Embryonic facial prominence (tissue), 1 donor: ENCODE measurements around the gene RAB6B.

Experiments
- DNase-seq: peaks from one replicate; pipeline ENCODE4 v3.0.0-alpha.2; 2016; ENCODE audit errors: extremely low spot score

RAB6B gene

DNA sequence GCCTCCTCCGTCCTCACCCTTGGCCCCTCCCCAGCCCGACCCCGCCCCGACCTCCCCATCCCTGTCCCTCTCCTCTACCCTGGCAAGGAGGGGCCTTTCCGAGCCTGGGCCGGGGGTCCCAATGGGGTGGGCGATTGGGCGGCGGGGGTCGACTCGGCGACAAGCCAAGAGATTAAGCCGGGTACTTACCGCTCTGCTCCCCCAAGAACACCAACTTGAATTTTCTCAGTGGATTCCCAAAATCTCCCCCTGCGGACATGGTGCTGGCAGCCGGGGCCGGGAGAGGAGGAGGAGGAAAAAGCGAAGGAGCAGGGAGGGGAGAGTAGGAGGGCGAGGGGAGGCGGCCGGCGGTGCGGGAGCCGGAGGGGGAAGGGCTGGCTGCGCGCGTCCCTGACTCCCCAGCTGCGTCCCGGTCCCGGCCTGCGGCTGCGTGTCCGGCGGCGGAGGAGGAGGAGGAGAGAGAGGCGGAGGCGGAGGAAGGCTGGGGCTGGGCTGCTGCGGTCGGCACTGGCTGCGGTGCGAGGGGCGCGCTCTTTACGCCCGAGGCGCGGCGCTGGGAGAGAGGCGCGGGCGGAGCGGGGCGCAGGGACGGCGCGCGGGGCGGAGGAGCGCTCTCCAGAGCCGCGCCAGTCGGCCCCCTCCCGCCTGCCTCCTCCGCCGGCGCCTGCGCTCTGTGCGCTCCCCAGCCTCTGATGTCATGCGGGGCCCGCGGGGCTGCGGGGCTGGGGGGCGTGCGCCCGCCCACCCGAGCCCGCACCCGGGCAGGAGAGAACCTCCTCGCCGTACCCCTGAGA, at the start of gene RAB6B:
TSS of gene RAB6B (minus strand) at position 675 of the 794 bp plus-strand sequence. CDS start at position 259, 416 bp downstream.
- DNase-seq, result peak; percentile 27

DNA sequence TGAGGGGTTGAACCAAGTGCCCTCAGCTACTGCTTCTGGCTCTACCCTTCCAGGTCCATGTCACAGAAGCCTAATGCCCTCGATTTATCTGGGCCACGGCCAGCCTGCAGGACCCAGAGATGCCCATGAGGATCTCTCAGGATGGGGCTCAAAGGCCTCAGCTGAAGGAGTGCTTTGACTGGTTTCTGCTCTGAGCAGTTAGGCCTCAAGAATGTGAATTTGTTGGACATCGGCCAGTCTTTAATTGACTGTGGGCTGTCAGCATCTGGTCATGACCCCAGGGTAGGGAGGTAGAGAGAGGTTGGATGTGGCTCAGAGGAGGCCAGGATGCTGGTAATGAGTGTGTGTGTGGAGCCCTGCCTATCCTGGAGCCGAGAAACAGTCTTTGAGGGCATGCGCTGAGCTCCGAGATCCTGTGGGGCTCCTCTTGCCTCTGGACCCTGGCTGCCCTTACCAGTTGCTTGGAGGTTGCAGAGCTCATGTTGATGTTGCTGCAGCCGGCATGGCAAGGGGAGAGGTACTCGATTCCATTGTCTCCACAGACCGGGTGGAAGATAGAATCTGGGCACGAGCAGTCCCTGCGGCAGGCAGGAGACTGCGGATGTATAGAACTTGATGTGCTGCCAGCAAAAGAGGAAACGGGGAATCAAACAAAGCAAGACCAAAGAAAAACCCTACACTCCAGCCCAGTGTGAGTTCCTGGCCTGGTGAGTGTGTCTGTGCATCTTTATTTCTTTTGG, 49.1 kb upstream of the RAB6B start:
- DNase-seq, result no peak

DNA sequence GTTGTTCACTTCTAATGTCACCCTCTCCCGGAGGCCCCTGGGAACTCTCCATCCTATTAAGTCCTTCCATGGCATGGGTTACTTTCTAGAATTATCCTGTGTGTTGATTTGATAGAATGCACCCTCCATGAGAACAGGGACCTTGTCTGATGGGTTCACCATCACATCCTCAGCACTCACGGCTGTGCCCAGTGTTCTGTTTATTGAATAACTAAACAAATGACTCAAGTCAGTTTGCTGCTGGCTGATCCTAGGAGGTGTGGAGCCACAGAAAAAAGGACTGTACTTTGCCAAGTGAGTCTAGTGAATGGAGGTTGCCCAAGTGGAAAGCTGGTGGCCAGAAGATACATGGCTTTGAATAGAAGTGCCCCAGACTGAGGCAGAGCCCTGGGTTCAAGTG, 48.5 kb upstream of the RAB6B start:
- no peak for DNase-seq

DNA sequence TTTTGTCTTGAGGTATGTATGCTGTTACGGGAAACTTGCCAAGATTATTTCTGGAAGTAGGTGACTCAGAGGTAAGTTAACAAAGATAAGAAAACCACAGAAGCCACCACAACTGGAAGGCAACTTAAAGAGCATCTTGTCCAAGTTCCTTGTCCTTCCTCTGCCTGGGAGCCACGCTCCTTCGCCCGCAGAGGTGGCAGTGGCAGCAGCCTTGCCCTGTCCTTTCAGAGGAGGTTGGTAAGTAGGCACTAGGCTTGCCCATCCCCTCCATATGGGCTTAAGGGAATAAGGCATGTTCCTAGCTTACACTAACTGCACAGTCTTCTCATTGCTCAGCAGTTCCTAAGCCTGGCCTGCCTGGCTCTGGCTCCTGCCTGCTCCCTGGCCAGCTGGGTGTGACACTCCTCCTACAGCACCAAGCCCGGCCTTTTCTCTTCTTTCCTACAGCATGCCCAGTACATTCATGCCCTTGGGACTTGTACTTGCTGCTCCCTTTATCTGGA, 48.0 kb upstream of the RAB6B start:
- DNase-seq, result no peak

DNA sequence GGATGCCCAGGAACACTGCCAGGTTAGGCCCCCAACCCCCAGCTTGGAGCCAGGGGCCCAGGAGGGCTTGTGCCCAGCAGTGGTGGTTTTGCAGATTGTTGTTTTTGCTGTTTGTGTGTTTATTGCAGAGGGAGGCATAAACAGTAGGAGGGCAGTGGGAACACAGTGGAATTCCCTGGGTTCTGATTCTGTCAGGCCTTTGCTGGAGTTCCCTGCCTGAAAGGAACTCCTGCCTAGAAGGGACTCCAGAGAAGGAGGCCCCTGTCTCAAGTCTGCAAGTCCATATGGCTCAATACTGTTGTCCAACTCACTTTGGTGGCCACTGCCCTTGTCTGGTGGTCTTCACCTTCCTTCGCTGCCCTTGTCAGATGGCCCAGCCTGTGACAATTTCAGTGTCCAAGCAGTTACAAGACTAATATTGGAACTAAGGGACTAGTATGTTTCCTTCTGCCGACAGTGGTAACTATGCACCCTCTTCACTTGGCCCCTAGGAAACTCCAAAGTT, 47.4 kb upstream of the RAB6B start:
- no peak for DNase-seq

DNA sequence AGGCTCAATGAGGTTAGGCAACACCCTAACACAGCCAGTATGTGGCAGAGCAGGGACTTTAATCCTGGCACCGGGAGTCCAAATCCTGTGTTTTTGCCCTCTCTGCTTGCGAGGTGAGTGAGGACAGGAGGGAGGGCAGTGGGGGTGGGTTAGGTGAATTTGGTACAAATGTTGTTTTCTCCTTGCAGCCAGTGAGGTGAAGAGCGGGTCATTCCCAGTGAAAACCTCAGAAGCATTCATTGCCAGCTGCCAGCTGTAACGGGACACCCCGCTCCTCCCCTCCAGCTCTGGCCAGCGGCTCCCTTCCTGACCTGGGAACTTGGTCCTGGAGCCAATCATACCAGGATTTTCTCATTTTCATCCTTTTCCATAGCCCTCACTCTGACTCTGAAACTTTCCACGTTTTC, 45.7 kb upstream of the RAB6B start:
- no peak for DNase-seq

DNA sequence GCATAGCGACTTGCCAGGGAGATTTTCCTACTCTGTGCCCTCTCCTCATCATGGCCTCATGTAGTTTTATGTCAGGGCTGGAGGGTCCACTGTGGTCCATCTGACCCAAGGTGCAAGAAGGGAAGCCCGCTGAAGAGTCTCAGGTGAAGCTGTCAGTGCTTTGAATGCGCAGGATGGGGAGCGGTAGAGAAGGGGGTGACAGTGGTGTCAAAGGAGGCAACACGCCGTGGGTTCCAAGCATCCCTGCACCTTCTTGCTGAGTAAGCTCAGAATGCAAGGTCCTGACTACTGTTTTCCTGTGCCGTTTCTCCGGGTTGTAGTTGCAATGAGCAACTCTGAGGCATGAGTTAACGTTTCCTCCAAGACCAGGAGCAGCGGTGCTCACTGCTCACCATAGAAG, 44.9 kb upstream of the RAB6B start:
- no peak for DNase-seq

DNA sequence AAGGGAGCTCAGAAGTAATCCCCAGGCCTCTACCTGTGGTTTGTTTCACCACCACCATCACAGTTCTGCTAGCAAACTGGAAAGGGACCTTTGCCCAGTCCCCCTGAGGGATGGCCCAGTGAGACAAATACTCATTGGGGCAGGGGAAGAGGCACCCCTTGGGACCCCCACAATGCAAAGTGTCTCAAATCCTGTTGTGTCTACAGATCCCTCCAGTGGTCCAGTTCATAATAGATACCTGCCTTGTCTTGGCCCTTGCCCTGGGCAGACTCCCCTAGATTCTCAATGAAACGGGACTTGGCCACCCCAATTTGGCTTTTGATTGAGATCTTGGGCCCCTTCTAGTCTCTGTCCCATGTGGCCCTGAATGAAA, 43.8 kb upstream of the RAB6B start:
- DNase-seq, result no peak

DNA sequence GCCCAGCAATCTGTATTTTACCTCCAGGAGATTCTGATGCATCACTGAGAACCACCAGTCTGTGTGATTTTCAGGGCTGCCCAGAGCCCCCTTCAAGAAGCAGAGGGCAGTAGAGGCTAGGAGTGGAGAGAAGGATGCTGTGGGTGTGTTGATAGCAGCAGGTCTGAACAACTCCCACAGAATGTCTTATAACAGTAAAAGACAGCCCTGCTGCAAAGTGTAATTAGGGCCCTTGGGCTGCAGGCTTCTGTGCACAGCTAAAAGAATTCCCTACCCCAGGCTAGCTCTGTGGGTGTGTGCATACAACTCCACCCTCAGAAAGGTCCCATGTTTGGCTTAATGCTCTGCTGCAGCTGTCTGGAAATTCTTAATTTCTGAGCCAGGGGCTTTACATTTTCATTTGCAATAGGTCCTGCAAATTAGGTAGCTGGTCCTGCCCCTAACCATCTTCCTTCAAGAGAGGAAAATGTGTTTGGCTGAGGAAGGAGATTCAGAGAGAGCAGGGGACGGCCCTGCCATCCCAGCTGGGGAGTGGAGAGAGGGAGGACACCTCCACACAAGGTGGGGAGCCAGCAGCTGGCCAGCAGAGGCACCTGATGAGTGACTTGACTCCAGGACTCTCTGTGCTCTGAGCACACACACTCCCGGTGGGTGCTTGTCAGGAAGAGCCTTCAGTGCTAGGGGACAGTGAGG, 43.2 kb upstream of the RAB6B start:
- no peak for DNase-seq

DNA sequence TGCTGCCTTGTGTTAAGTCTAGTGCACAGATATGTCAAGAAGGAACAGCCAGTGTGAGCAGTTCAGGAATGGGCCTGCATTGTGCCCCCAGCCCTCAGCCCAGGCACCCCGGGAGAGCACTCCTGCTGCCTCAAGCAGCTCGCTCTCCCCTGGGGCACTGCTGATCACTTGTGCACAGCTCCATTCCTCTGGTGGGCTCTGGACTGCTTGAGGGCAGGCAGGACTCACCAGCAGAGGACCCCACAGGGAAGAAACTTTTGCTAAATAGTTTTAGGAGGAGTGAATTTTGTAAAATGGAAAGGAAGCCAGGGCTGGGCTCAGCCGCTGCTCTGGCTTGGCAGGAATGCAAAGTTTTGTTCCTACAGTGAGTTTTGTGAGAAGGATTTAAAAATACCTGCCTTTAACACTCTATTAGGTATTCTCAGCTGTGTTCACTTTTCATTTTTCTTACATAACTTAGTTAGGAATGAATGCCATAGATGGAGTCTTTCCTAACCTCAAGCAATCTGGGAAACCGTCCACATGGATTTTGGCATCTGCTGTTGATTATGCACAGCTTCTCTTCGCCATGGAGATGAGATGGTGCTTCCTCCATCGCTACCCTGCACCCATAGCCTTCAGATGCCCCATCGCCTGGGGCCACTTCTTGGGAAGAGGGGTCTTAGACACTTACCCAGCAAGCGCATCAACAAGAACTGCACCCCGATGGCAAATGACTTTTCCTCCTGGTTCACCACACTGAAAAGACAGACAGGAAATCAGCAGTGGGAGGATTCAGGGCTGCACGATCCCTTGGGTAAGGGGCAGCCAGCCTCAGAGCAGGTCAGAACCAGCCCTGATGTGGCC, 42.3 kb upstream of the RAB6B start:
- peak; percentile 72 for DNase-seq

DNA sequence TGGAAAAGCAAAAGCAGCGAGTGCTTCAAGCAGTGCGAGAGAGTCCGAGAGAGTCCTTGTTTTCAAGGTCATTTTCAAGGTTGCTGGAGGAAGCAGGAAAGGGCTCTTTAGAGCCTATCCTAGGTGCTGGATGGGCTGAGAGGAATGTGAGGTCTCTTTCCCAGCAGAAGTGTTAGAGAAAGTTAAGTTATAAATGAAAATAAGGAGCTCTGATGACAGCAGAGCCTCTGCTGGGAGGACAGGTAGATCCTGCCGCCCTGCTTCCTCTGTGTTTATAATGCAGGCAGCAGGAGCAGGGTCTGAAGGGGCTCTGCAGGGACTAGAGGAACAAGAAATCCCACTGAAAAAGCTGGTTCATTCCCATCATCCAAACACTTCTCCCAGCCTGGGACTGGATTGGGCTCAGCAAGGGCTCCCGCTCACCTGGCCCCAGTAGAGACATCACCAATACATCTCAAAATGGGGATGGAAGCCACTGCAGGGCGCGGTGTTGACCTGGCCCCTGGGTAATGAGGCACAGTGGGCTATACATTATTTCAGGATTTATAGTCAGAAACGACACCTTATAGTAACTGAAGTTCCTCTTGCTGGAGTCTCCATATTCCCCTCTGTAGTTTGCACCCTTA, 41.5 kb upstream of the RAB6B start:
- DNase-seq, result no peak

DNA sequence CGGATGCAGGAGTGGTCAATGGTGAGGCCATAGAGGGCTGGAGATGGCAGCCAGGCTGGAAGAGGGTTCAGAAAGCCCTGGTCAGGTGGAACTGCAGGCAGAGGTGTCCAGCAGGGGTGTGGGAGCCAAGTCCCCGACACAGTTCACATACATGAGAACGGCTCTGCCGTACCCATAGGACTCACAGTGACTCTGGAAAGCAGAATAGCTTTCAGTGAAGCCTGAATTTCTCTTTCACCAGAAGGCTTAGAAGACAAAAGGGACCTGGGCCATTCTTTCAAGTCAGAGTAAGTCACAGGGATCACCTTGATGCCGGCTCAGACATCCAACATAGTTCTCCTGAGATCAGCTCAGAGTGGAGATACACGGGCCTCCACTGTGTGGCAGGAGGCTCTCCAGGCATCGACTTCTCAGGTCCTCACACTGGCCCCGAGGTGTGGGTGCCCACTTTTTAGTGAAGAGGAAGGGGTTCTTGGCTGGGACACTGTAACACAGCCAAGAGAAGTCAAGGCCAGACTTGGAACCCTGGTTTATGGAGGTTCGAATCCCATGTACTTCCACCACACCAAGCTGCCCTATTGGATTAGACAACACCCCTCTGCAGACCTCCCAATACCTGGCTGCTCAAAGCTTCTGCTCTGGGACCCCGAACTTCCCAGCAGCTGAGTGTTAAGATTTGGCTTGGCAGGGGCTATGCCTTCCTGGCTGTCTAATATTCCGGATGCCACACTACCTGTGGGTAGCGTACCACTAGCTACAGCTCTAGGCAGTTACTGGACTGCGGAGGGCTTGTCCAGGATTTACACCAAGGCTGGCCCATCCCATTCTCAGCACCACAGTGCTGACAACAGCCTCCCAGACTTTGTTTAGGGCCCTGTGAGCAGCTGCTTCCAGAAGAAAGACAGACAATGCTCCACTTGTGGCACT, 40.4 kb upstream of the RAB6B start:
- no peak for DNase-seq

DNA sequence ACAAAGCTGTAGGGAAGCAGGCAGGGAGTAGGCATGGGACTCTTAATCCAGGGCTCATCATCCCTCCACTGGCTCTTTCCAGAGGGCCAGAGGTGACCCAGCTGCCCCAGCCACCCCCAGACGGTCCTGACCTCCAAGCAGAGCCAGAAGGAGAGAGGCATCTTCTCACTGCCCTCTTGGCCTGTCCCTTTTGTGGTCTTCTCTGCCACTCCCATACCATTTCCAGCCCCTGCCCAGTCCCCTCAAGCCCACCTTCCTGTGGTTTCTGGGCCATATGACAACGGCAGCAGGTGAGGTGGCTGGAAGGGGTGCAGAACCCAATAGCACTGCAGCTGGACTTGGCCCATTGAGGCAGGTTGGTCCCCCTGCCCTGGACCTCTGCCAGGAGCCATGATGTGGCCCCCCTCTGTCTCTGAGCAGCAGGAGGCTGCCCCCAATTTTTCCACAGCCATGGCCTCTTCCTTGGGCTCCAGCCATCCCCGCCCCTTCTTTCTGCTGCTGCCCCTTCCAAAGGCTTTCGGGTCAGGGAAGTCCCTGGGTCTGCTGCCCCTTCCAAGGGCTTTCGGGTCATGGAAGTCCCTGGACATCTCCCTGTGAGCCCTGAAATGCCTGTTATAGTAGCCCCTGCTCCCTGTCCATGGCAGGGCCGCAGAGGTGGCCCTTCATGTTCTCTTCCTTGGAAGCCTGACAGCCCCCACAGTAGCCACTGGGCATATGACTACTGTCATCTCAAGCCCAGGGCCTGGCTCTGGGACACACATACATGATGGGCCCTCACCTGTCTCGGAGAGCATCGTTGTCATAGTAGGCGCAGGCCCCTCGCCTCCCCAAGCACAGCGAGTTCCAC, 39.5 kb upstream of the RAB6B start:
- DNase-seq, result no peak

DNA sequence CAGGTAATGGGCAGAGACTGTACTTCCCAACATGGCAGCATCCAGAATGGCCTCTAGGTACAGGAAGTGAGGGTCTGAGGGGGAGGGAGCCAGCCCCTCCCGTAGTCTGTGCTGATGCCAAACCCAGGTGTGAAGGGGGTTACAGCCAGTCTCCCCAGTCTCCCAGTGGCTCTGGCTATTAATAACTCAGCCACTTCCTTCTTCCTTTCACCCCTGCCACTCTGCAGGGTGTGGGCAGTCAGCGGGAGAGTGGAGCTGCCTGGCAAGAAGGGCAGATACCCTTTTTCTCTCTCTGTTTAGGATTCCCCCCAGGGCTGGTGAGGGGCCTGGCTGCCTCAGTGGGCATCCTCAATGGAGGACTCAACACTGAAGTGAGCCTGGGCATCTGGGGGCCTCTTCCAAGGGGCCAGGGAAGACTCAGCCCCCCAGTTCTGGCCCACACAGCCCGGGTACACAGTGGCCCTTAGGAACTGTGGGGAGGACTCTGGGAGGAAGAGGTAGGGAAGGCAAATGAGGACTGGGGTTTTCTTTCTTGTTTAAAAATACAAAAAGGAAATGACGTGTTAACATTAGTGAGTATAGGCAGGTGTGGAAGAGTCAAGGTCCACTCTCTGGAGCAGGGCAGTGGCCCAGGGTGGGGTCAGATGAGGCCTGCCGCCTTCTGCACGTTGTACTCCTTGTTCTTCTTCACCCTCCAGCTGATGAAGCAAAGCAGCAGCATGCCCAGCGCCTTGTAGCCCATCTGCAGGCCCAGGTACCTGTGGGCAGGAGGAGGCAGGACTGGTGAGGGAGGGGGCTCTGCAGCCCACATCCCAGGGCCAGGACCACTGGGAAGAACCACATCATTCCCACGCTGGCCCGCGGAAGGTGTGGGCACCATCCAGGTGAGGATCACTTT, 38.6 kb upstream of the RAB6B start:
- DNase-seq, result no peak

DNA sequence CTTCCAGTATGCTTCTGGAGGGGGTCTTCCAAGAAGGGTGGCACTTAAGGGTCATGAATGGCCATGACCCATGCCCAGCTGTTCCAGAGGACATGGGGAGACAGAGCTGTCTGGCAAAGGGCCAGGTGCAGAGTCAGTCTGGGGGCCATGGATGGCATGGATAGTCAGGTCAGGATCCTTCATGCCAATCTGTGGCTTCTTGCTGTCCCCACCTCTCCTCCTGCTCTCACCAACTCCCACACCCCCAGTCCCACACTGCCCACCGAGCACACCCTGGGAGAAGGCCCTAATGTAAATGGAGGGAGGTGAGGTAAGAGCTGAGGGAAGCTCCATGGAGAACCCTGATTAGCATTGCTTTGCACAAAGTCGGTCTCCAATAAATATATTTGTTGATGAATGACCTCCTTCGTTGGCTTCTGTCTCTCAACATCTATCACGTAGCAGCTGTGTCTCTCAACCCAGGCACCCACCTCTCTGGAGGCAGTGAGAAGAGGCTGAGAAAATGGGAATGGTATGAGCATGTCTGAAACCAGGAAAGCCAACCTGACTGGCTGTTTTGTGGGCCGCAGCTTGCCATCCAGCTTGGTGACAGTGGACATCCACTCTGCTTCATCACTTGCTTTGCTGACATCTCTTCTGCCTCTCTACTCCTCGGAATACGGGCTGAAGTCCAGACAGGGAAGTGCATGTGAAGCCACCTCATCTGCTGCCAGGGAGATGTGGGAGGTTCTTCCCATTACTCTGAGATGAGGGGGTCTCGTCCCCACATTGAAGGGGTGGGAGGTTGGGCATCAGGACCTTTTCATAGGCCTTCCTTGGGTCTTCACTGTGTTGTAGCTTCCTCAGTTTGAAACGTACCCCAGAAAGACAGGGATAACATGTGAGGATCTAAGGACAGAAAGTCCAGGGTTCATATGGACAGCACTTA, 37.7 kb upstream of the RAB6B start:
- DNase-seq, result no peak

DNA sequence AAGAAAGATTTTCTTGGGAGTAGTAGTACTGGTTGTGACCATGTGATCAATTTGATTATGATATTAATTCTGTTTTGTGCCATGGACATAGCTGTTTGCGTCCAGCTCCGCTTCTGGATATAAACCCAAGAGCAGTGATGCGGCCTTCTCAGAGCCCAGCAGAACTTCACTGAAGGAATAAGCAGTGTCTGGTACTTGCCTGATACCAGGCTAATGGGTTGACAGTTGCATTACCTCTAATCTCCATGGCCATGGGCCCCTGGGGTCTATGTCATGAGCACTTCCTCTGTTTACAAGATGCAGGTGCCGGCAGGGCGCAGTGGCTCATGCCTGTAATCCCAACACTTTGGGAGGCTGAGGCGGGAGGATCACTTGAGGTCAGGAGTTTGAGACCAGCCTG, 36.3 kb upstream of the RAB6B start:
- DNase-seq, result no peak

DNA sequence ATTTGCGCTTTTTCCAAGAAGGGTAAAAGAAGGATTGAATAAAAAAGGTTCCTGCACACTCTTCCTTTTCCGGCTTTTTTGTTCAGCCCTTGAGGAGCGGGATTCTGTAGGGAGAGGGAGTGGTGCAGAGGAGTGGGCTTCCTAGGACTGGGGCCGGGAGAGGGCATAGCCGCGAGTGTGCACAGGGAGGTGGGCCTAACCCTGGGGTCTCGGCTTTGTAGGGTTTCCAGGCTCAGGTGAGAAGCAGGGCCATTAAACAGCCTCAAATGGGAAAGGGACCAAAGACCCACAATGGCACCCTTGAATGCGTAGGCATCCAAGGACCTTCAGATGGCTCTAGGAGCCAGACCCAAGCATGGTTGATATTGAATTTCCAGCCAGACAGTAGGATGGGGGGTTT, 35.4 kb upstream of the RAB6B start:
- DNase-seq, result no peak
